GM19397 (cell line): ENCODE measurements around the gene KCNN1.
"Not testable (repeated sequence)": the region's sequence is repeated elsewhere in the genome, so short reads cannot be mapped to it uniquely, and the experiment has no call there.

Experiments
- ATAC-seq: cut with Tn5 transposase; IDR thresholded peaks from one replicate; pipeline ENCODE4 v1.9.1; 2021; ENCODE audit warnings: mild to moderate bottlenecking, moderate library complexity; ENCODE audit not compliant: unreplicated experiment

The KCNN1 gene

DNA sequence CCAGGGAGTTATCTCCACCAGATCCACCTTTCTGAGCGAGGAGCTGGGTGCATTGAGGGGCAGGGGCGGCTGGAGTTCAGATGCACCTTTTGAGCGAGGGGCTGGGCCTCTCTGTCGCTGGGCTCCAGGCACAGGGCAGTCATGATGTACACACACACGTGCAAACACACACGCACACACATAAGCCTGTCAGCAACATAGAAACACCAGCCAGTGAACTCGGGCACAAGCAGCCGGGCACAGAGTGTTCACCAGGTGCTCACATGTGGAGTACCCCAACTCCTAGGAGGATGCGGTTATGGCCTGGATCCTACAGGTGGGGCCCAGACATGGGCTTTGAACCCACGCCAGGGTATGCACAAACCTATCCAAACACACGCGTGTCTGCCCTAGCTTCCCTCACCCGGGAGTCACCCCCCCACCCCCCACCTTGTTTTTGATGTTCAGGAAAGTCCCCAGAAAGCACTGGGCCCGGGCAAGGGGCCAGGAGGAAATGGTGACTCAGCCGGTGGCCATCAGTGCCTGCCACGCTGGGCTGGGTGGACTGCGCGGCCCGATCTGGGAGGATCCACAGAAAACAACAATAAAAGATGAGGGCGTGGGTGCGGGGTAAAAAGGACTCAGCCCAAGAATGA is 54.3 kb downstream of the KCNN1 start:
- ATAC-seq, result no peak

DNA sequence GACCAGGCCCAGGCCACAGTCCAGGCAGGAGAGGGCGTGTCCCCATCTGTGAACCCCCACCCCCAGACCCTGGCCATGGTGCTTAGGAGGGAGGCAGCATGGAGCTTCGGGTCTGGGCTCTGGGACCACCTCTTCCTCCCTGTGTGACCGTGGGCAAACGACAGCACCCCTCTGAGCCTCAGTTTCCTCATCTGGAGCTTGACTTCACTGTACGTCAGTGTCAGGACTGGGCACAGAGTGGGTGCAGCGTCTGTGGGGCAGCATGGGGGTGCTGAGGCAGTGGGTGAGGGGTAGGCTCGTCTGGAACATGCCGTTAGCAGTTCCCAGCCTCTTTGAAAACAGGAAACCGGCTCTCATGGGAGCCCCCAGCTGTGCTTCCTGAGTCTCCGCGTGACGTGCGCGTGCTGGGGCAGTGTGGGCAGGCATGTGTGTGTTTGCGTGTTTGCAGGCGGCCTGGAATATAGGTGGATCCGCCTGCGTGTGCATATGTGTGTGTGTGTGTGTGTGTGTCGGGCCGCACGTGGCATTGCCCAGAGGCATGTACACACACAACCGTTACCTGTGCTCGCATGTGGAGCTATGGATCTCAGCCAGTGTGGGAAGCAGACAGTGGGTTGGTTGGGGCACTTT is 56.8 kb downstream of the KCNN1 start:
- no peak for ATAC-seq

GRCh38 chr19:18027151-18027550 is 60.2 kb downstream of the KCNN1 start:
- ATAC-seq, result no peak

DNA sequence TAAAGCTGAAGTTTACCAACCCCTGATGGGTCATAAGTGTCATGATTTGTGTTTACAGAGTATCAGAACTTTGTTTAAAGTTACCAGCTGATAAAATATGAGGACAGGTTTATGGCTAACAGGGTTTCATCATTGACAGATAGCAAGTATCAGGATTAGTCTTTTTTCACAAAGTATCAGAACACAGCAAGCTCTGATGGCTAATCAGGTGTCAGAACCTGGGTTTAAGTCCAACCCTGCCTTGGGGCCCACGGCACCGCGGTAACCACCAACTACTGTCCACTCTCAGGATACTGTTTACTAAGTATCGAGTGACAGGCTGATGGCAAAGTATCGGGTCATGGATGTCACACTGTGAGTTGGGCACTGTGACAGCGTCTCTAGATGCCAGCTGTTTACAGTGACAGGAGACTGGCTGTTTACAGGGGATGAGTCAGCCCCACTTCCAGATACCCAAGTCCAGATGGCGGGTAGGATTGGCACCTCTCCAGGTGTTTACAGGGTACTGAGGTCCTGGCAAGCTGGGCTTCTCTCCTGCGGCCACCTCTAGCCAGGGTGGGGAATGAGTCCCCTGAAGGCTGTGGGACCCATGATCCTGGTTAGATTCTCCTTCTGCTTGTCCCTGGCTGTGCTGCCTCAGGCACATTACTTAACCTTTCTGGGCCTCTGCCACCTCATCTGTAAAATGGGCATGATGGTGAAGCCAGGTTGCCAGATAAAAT is 62.9 kb downstream of the KCNN1 start:
- no peak for ATAC-seq

DNA sequence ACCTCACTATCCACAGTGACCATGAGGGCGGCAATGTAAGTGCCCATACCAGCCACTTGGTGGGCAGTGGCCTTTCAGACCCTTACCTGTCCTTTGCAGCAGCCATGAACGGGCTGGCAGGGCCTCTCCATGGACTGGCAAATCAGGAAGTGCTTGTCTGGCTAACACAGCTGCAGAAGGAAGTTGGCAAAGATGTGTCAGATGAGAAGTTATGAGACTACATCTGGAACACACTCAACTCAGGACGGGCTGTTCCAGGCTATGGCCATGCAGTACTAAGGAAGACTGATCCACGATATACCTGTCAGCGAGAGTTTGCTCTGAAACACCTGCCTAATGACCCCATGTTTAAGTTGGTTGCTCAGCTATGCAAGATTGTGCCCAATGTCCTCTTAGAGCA is 64.5 kb downstream of the KCNN1 start:
- ATAC-seq, result not testable (repeated sequence)

DNA sequence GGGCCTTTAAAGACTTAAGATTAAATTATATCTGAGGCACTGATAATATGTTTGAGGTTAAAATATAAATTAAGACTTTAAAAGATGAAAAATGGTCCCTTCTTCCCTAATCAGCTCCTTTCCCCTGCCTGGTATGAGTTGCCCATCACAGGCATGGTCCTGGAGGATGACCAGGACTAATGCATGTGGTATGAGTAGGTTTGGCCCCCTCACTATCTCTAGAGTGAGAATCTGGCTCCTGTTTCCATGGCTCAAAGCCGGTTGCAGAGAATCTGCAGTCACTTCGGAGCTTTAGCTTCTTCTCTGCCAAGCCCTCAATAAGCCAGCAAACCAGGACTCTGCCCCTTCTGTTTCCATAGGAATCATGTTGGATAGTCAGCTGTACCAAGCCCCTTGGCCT is 65.2 kb downstream of the KCNN1 start:
- ATAC-seq, result not testable (repeated sequence)

GRCh38 chr19:18041054-18041453 is 74.1 kb downstream of the KCNN1 start:
- ATAC-seq, result no peak

- no peak for ATAC-seq
These were observed 76.8 kb downstream of the KCNN1 start for GRCh38 chr19:18043676-18044075.

DNA sequence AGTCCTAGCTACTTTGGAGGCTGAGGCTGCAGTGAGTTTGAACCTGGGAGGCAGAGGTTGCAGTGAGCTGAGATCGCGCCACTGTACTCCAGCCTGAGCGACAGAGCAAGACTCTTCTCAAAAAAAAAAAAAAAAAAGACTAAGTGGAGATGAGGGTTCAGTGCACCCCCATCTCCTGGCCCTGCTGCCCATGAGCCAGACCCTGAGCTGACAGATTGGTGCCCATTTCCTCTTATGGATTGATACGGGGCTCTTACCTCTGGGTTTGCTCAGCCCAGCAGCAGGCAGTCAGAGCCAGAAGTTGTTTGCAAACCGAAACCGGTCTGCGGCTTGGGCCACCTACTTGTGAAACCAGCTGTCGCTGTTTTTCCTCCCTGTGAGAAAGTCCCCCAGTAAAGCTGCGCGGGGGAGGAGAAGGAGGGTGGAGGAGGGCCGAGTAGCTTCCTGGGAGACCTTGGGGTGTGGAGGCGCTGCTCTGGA is 78.0 kb downstream of the KCNN1 start:
- ATAC-seq, result peak; percentile 96

DNA sequence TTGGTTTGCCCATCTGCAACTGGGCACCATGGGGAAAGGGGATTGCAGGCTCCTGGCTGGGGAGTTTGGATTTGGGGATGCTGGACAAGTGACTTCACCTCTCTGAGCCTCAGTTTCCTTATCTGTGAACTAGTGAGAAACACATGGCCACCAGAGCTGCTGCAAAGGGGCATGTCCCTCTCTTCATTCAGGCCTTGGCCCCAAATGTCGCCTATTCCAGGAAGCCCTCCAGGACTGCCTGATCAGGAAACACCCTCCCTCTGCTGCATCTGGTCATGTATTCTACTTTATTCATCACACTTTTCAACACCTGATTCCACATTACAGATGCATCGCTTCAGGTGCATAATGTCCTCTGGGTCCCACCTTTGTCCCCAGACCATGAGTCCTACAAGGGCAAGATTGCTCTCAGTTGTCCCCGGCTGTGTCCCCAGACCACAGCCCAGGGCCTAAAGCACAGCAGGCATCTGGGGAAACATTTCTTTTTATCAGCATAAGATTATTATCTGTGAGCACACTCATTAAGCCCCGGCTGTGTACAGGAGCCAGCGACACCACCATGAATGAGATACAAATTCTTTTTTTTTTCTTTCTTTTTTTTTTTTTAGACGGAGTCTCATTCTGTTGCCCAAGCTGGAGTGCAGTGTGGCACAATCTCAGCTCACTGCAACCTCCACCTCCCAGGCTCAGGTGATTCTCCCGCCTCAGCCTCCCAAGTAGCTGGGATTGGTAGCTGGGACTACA is 78.6 kb downstream of the KCNN1 start:
- no peak for ATAC-seq

GRCh38 chr19:18046059-18046718 is 79.3 kb downstream of the KCNN1 start:
- no peak for ATAC-seq

DNA sequence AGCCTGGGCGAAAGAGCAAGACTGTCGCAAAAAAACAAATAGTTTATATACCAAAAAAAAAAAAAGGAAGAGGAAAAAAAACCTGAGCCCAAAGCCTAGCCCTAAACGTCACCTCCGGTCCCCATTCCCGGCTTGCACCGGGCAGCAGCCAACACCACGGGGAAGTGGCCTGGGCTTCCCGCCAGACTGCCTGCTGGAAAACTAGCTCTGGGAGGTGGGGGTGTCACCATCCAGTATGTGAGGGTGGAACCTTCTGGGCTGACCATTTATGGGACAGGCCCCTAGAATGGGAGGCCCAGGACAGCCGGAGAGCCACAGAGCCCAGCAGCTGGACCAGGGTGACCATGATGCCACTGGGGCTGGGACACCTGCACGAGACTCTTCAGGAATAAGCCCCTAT is 82.5 kb downstream of the KCNN1 start:
- no peak for ATAC-seq
